ENCODE results near the gene SLC39A11.

The SLC39A11 gene

GRCh38 chr17:72760368-72760767 lies 332.1 kb downstream of the SLC39A11 start:
- Histone ChIP-seq H3K4me3 (replicated peaks; ENCODE audit: insufficient read depth, low read length) (no peak overlapping the region), H3K27me3 (ENCODE audit: insufficient read depth, poor library complexity, severe bottlenecking) (no peaks in the 10 kb centered on the region), H3K27ac (replicated peaks) (no peak overlapping the region)
- TF ChIP-seq, protein P1, sequence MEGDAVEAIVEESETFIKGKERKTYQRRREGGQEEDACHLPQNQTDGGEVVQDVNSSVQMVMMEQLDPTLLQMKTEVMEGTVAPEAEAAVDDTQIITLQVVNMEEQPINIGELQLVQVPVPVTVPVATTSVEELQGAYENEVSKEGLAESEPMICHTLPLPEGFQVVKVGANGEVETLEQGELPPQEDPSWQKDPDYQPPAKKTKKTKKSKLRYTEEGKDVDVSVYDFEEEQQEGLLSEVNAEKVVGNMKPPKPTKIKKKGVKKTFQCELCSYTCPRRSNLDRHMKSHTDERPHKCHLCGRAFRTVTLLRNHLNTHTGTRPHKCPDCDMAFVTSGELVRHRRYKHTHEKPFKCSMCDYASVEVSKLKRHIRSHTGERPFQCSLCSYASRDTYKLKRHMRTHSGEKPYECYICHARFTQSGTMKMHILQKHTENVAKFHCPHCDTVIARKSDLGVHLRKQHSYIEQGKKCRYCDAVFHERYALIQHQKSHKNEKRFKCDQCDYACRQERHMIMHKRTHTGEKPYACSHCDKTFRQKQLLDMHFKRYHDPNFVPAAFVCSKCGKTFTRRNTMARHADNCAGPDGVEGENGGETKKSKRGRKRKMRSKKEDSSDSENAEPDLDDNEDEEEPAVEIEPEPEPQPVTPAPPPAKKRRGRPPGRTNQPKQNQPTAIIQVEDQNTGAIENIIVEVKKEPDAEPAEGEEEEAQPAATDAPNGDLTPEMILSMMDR (IDR thresholded peaks at IDR 0.05; ENCODE audit: insufficient read depth, low read length), result no peak
- no peak for TF ChIP-seq POLR2AphosphoS5 (IDR thresholded peaks at IDR 0.05; ENCODE audit: low read depth)
- TF ChIP-seq, protein P2, sequence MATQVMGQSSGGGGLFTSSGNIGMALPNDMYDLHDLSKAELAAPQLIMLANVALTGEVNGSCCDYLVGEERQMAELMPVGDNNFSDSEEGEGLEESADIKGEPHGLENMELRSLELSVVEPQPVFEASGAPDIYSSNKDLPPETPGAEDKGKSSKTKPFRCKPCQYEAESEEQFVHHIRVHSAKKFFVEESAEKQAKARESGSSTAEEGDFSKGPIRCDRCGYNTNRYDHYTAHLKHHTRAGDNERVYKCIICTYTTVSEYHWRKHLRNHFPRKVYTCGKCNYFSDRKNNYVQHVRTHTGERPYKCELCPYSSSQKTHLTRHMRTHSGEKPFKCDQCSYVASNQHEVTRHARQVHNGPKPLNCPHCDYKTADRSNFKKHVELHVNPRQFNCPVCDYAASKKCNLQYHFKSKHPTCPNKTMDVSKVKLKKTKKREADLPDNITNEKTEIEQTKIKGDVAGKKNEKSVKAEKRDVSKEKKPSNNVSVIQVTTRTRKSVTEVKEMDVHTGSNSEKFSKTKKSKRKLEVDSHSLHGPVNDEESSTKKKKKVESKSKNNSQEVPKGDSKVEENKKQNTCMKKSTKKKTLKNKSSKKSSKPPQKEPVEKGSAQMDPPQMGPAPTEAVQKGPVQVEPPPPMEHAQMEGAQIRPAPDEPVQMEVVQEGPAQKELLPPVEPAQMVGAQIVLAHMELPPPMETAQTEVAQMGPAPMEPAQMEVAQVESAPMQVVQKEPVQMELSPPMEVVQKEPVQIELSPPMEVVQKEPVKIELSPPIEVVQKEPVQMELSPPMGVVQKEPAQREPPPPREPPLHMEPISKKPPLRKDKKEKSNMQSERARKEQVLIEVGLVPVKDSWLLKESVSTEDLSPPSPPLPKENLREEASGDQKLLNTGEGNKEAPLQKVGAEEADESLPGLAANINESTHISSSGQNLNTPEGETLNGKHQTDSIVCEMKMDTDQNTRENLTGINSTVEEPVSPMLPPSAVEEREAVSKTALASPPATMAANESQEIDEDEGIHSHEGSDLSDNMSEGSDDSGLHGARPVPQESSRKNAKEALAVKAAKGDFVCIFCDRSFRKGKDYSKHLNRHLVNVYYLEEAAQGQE (IDR thresholded peaks at IDR 0.05; ENCODE audit: insufficient replicate concordance, low read depth), result no peak
- no peak for TF ChIP-seq SPI1 (IDR thresholded peaks at IDR 0.05; ENCODE audit: borderline replicate concordance, low read depth)
- no peak for TF ChIP-seq GABPA (IDR thresholded peaks at IDR 0.05; ENCODE audit: low read depth)
- no peak for DNase-seq (ENCODE audit: low read depth in 1 of 2, low spot score in 1 of 2)

GRCh38 chr17:72759301-72759700 lies 333.2 kb downstream of the SLC39A11 start:
- DNase-seq (ENCODE audit: low read depth in 1 of 2, low spot score in 1 of 2), result no peak
- Histone ChIP-seq H3K4me3 (replicated peaks; ENCODE audit: insufficient read depth, low read length) (no peak overlapping the region), H3K27me3 (ENCODE audit: insufficient read depth, poor library complexity, severe bottlenecking) (no peaks in the 10 kb centered on the region), H3K27ac (replicated peaks) (no peak overlapping the region)
- no peak for TF ChIP-seq SPI1 (IDR thresholded peaks at IDR 0.05; ENCODE audit: borderline replicate concordance, low read depth)
- TF ChIP-seq, protein P1 (IDR thresholded peaks at IDR 0.05; ENCODE audit: insufficient read depth, low read length), result no peak
- TF ChIP-seq GABPA (IDR thresholded peaks at IDR 0.05; ENCODE audit: low read depth), result no peak
- no peak for TF ChIP-seq POLR2AphosphoS5 (IDR thresholded peaks at IDR 0.05; ENCODE audit: low read depth)
- TF ChIP-seq, protein P2 (IDR thresholded peaks at IDR 0.05; ENCODE audit: insufficient replicate concordance, low read depth), result no peak

DNA sequence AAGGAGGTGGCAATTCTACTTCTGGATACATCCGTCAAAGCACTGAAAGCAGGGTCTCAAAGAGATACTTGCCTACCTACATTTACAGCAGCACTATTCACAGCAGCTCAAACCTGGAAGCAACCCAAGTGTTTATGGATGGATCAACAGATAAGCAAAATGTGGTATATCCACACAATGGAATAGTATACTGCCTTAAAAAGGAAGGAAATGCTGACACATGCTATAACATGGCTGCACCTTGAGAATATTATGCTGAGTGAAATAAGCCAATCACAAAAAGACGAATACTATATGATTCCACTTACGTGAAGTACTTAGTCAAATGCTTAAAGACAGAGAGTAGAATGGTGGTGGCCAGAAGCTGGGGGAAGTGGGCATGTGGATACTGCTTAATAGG lies 336.2 kb downstream of the SLC39A11 start:
- no peak overlapping the region for H3K4me3 ChIP-seq (replicated peaks; ENCODE audit: insufficient read depth, low read length)
- TF ChIP-seq, protein P2 (IDR thresholded peaks at IDR 0.05; ENCODE audit: insufficient replicate concordance, low read depth), result no peak
- TF ChIP-seq, protein P1 (IDR thresholded peaks at IDR 0.05; ENCODE audit: insufficient read depth, low read length), result no peak
- TF ChIP-seq SPI1 (IDR thresholded peaks at IDR 0.05; ENCODE audit: borderline replicate concordance, low read depth) (no peak), GABPA (IDR thresholded peaks at IDR 0.05; ENCODE audit: low read depth) (no peak), POLR2AphosphoS5 (IDR thresholded peaks at IDR 0.05; ENCODE audit: low read depth) (no peak)
- no peaks in the 10 kb centered on the region for H3K27me3 ChIP-seq (ENCODE audit: insufficient read depth, poor library complexity, severe bottlenecking)
- DNase-seq (ENCODE audit: low read depth in 1 of 2, low spot score in 1 of 2), result no peak
- H3K27ac ChIP-seq (replicated peaks), result no peak overlapping the region

Data from HL-60 (cell line).